Upper lobe of right lung (tissue), 1 donor: ENCODE results near the gene KAT7. TPM values are rescaled to one million over a fixed set of nuclear protein-coding genes. Genes with fewer than 3 reads are reported as not detected.

Source experiments
- ATAC-seq: fragments of 200-7000 bp; cut with Tn5 transposase; one replicate; pipeline ENCODE4 v1.9.1; 2020; ENCODE audit warnings: mild to moderate bottlenecking, moderate library complexity
- DNase-seq: peaks from one replicate; pipeline ENCODE4 v3.0.0-alpha.2; 2020
- H3K27ac ChIP-seq: fragments of 200-600 bp; one replicate; pipeline ENCODE4 v1.8.0; 2022
- H3K27me3 ChIP-seq: fragments of 200-600 bp; one replicate; pipeline ENCODE4 v1.8.0; 2022; ENCODE audit warnings: mild to moderate bottlenecking
- H3K36me3 ChIP-seq: fragments of 200-600 bp; one replicate; pipeline ENCODE4 v1.8.0; 2022
- H3K4me1 ChIP-seq: fragments of 200-600 bp; one replicate; pipeline ENCODE4 v1.8.0; 2022
- H3K4me3 ChIP-seq: fragments of 200-600 bp; one replicate; pipeline ENCODE4 v1.8.0; 2022; ENCODE audit warnings: mild to moderate bottlenecking
- H3K9me3 ChIP-seq: fragments of 200-600 bp; one replicate; pipeline ENCODE4 v1.8.0; 2022
- intact Hi-C: fragments of 100-400 bp; cut with DNase I; formaldehyde crosslinking; loops from one replicate; pipeline ENCODE4 v1.11.0; 2022
- total RNA-seq: library from RNA; stranded (reverse); fragmentation: NEBNext Ultra II Directional; extraction: Animal tissue kit (Norgen Biotek cat#: 25700); gene quantifications from one replicate; pipeline ENCODE4 v1.2.1, GENCODE V29; 2021
- TF ChIP-seq, protein P1 (sequence below): fragments of 200-600 bp; IDR thresholded peaks from one replicate; pipeline ENCODE4 v1.8.0; 2022; ENCODE audit warnings: antibody characterized with exemption
- donor health status: DM: no; HTN: yes; CAD: no; lungs with severe emphysema.

The KAT7 gene
- total RNA-seq, 1 donor from 2014 or later = 61.4 TPM

DNA sequence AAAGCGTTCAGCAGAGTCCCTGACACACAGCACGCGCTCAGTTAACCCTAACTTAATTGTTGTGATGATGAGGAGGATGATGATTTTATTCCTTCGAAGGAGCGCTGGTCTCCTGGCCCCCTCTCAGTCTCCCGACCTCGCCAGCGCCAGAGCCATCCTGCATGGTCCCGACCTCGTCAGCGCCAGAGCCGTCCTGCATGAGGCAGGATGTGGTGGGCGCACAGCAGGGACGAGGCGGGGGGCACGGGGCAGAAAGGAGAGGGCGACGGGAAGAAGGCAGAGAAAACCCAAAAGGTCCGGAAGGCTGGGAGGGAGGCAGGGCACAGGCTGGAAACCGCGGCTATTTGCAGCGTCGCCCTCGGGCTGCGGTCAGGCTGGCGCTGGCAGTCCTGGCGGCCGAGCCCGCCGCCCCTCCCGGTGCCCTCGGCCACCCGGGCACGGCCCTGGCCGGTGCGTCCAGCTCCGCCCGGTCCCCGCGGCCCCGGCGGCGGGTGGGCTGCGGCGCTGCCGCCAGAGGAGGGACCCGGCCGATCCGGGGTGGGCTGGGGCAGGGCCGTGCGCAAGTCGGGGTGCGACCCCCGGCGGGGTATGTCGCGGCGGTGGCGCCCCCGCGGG is 62.4 kb downstream of the KAT7 start:
- no peak for DNase-seq
- peak overlapping the region; percentile 58 for H3K4me3 ChIP-seq
- intact Hi-C loops = no loop called here
- H3K4me1 ChIP-seq = peaks cover 15% of the 10 kb centered on the region
- H3K9me3 ChIP-seq = no peaks in the 10 kb centered on the region
- H3K27me3 ChIP-seq = no peaks in the 10 kb centered on the region
- TF ChIP-seq, protein P1, sequence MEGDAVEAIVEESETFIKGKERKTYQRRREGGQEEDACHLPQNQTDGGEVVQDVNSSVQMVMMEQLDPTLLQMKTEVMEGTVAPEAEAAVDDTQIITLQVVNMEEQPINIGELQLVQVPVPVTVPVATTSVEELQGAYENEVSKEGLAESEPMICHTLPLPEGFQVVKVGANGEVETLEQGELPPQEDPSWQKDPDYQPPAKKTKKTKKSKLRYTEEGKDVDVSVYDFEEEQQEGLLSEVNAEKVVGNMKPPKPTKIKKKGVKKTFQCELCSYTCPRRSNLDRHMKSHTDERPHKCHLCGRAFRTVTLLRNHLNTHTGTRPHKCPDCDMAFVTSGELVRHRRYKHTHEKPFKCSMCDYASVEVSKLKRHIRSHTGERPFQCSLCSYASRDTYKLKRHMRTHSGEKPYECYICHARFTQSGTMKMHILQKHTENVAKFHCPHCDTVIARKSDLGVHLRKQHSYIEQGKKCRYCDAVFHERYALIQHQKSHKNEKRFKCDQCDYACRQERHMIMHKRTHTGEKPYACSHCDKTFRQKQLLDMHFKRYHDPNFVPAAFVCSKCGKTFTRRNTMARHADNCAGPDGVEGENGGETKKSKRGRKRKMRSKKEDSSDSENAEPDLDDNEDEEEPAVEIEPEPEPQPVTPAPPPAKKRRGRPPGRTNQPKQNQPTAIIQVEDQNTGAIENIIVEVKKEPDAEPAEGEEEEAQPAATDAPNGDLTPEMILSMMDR = no peak
- no peaks in the 10 kb centered on the region for H3K36me3 ChIP-seq
- peak overlapping the region; percentile 63 for H3K27ac ChIP-seq
- peak; percentile 62 for ATAC-seq

DNA sequence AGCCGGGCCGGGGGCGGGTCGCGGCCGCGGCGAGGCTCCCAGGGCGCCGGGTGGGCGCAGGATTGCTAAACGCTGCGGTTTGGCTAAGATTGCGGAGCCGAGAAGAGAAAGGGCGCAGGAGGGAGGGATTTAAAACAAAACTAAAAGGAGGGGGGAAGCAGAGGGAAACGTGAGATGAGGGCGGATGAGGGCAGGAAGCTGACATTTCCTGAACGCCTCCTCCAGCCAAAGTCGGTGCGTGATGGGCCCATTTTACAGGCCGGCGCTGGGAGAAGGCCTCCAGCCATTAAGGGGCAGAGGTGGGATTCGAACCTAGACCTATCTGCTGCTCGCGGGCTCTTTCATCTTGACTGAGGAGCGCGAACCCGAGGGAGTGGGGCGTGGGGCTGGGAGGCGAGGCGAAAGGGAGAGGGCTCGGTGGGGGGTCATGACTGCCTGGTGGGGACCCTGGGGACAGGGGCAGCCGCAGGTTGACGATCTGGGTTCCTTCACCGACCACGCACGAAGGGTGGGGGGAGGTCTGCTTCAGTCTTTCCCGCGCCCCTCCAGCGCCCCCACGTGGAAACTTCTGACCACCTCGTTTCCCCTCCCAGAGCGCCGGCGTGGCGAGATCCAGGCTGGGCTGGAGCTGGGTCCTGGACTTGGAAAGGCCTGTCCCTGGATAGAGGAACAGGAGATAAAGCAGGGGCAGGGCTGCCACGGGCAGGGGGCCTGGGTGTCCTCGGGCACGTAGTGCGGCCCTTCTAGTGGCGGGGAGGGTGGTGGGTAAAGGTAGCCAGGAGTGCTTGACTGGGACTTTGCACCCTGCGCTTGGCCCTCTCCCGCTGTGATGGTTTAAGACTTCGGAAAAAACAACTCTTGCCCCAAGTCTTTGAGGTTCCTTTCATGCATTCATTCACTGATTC is 63.2 kb downstream of the KAT7 start:
- H3K9me3 ChIP-seq = no peaks in the 10 kb centered on the region
- intact Hi-C loops = no loop called here
- DNase-seq (peak; percentile 90), ATAC-seq (peak; percentile 85)
- peak overlapping the region; percentile 58 for H3K4me3 ChIP-seq
- no peaks in the 10 kb centered on the region for H3K27me3 ChIP-seq
- H3K27ac ChIP-seq = peak overlapping the region; percentile 47
- no peaks in the 10 kb centered on the region for H3K36me3 ChIP-seq
- peaks cover 13% of the 10 kb centered on the region for H3K4me1 ChIP-seq
- TF ChIP-seq, protein P1 = peak; percentile 71

DNA sequence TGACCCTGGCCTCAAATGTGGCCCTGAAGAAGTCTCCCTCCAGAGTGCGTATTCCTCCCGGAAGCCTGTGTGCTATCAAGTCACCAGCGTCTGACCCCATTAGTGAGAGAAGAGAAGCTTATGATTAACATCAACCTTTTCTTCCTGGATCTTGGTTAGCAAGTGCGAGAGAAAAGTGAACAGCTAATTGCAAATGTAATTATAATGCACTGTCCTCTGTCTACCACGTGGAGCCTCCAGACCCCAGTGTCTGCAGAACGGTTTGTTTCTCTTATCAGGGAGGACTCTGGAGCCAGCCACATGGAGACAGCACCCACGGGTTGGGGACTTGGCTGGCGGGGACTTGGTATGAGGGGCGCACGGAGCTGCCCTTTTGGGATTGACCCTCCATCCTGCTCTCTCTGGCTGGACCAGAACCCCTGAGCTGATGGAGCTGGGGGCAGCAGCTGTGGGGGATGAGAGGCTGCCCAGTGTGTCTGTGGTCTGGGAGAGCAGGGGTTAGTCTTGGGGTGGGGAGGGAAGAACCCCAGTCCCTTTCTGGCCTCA is 65.1 kb downstream of the KAT7 start:
- TF ChIP-seq, protein P1 = no peak
- intact Hi-C loops = no loop called here
- Histone ChIP-seq H3K4me1 (peaks cover 13% of the 10 kb centered on the region), H3K36me3 (no peaks in the 10 kb centered on the region), H3K9me3 (no peaks in the 10 kb centered on the region), H3K4me3 (no peak overlapping the region), H3K27me3 (no peaks in the 10 kb centered on the region), H3K27ac (no peak overlapping the region)
- no peak for ATAC-seq
- DNase-seq = no peak

DNA sequence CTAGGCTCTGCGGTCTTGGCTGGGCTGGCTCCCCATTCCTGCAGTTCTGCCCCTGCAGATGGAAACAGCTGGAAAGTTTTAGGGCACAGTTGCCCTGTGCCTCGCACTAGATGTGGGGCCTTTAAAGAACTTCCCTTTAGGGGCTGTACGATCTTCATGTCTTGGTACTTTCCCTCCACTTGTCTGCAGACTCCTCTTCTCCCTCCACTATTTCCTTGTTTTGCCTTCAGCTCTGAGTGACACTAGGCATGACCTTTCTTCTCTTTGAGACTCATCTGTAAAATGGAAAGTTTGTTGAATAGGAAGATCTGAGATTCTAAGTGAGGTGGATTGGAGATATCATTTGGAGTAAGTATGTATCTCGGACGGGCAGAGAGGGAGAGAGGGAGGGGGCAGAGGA is 65.6 kb downstream of the KAT7 start:
- no peak overlapping the region for H3K27ac ChIP-seq
- intact Hi-C loops = no loop called here
- ATAC-seq = no peak
- H3K4me3 ChIP-seq = no peak overlapping the region
- TF ChIP-seq, protein P1 = no peak
- peaks cover 13% of the 10 kb centered on the region for H3K4me1 ChIP-seq
- no peak for DNase-seq
- H3K27me3 ChIP-seq = no peaks in the 10 kb centered on the region
- no peaks in the 10 kb centered on the region for H3K9me3 ChIP-seq
- no peaks in the 10 kb centered on the region for H3K36me3 ChIP-seq

DNA sequence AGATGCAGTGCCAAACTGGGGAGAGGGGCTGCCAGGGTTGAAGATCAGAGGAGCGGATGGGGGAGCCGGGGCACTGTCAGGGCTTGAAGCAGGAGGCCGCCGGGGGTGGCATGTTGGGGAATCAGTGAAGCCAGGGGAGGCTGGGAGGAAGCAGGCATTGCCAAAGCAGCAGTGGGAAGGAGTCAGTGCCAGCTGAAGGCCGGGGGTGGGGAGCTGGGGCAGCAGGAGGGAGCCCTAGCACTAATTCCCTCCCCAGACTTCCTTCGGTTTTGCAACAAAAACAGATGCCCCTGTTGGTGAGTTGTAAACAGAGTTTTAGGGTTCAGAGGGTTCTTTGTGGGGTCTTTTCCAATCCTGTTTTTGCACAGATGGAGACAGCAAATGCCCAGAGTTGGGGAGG is 70.3 kb downstream of the KAT7 start:
- peak; percentile 11 for ATAC-seq
- H3K36me3 ChIP-seq = no peaks in the 10 kb centered on the region

More for the DNA sequence above, 70.3 kb downstream of the KAT7 start:
- no peak overlapping the region for H3K4me3 ChIP-seq
- no peak for DNase-seq
- H3K4me1 ChIP-seq = no peaks in the 10 kb centered on the region
- no peak overlapping the region for H3K27ac ChIP-seq
- intact Hi-C loops = no loop called here
- TF ChIP-seq, protein P1 = no peak
- peaks cover 6% of the 10 kb centered on the region for H3K27me3 ChIP-seq
- no peaks in the 10 kb centered on the region for H3K9me3 ChIP-seq
